Epithelial cell of umbilical artery (primary cell): ENCODE results near the gene KLRK1. TPM values are rescaled to one million over a fixed set of nuclear protein-coding genes. Genes with fewer than 3 reads are reported as not detected.

Source experiments
- total RNA-seq: library from RNA; depleted of rRNA; stranded (reverse); fragments of >200 nt; gene quantifications from 2 replicates; pipeline ENCODE4 v1.2.3, GENCODE V29; 2014

The KLRK1 gene
- not detected in 2 replicates for total RNA-seq

DNA sequence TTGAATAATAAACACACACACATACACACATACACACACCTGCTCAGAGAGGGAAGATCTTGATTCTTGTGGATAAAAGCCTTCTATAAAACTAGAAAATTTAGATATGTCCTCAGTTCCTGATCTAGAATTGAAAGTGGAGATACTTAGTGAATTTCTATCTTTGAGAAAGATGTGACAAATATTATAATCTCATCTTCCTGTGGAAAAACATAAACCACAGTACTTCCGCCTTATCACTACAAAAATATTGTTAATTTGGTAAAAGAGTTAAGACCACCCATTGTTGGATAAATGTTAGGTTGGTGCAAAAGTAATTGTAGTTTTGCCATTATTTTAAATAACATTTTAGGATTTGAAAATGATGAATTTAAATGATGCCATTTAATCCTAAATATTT, at the start of gene KLRK1:
KLRK1 (minus strand) TSS at position 138 of the 400 bp plus-strand sequence. CDS start 1,231 bp downstream, outside the sequence.

DNA sequence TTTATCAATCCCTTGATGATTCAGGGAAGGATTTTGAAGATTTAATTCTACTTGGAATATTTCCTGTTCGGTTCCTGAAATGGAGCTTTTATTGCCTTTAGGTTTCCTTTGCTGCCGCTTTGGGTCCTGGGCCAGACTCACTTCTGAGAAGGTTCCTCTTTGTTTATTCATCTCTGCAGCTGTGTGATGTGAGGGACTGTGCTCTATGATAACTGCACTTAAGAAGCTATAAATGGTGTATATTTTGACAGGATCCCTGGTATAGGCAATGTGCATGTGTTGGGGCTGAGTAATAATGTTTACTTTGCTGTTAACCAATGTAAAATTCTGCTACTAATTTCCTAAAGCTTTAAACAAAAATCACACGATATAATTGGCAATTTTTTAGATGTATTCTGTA, 46.0 kb upstream of the KLRK1 start, which contains the start of gene KLRC2:
KLRC2 (minus strand) TSS at position 195 of the 400 bp plus-strand sequence; CDS start at position 171, 24 bp downstream.

DNA sequence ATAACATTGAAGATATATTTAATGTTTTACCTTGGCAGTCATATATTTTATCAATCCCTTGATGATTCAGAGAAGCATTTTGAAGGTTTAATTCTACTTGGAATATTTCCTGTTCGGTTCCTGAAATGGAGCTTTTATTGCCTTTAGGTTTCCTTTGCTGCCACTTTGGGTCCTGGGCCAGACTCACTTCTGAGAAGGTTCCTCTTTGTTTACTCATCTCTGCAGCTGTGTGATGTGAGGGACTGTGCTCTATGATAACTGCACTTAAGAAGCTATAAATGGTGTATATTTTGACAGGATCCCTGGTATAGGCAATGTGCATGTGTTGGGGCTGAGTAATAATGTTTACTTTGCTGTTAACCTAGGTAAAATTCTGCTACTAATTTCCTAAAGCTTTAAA, 30.5 kb upstream of the KLRK1 start, which contains the start of gene KLRC3:
KLRC3 (minus strand) TSS at position 262 of the 400 bp plus-strand sequence; CDS start at position 217, 45 bp downstream.

DNA sequence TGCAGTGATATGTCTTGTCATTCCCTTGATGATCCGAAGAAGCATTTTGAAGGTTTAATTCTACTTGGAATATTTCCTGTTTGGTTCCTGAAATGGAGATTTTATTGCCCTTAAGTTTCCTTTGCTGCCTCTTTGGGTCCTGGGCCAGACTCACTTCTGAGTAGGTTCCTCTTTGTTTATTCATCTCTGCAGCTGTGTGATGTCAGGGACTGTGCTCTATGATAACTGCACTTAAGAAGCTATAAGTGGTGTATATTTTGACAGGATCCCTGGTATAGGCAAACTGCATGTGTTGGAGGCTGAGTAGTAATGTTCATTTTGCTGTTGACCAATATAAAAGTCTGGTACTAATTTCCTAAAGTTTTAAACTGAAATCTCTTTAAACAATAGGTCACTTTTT, 19.6 kb upstream of the KLRK1 start, which contains the start of gene KLRC4:
KLRC4 (minus strand) TSS at position 366 of the 400 bp plus-strand sequence; CDS start at position 184, 182 bp downstream.

Other genes starting within 250 kb of the KLRK1 start
- not detected in 2 replicates for gene OLR1, start 217.9 kb downstream of the KLRK1 start, total RNA-seq
- gene TMEM52B, start 211.0 kb downstream of the KLRK1 start, total RNA-seq, result not detected in 2 replicates
- 38.8 and 46.4 TPM in 2 replicates for gene GABARAPL1, start 177.2 kb downstream of the KLRK1 start, total RNA-seq
- gene KLRD1, start 82.2 kb downstream of the KLRK1 start, total RNA-seq, result under 0.01 and 0.30 TPM in 2 replicates
- gene KLRC4, start 19.7 kb upstream of the KLRK1 start, total RNA-seq, result not detected in 2 replicates
- gene KLRC3, start 30.6 kb upstream of the KLRK1 start, total RNA-seq, result not detected in 2 replicates
- gene KLRC2, start 46.0 kb upstream of the KLRK1 start, total RNA-seq, result not detected in 2 replicates
- not detected in 2 replicates for gene KLRC1, start 63.3 kb upstream of the KLRK1 start, total RNA-seq
- gene EIF2S3B, start 115.8 kb upstream of the KLRK1 start, total RNA-seq, result 1.3 and 1.5 TPM in 2 replicates
- 16.2 and 21.4 TPM in 2 replicates for gene MAGOHB, start 223.6 kb upstream of the KLRK1 start, total RNA-seq